ENCODE data around the gene GALK1. TPM values are rescaled to one million over a fixed set of nuclear protein-coding genes. Genes with fewer than 3 reads are reported as not detected.

GALK1 gene
- total and polyA plus RNA-seq, 2 of the 13 experiments (the other 11 are each of a cell fraction or from before 2014, with no cell fraction given) = 59.9 to 93.6 TPM

DNA sequence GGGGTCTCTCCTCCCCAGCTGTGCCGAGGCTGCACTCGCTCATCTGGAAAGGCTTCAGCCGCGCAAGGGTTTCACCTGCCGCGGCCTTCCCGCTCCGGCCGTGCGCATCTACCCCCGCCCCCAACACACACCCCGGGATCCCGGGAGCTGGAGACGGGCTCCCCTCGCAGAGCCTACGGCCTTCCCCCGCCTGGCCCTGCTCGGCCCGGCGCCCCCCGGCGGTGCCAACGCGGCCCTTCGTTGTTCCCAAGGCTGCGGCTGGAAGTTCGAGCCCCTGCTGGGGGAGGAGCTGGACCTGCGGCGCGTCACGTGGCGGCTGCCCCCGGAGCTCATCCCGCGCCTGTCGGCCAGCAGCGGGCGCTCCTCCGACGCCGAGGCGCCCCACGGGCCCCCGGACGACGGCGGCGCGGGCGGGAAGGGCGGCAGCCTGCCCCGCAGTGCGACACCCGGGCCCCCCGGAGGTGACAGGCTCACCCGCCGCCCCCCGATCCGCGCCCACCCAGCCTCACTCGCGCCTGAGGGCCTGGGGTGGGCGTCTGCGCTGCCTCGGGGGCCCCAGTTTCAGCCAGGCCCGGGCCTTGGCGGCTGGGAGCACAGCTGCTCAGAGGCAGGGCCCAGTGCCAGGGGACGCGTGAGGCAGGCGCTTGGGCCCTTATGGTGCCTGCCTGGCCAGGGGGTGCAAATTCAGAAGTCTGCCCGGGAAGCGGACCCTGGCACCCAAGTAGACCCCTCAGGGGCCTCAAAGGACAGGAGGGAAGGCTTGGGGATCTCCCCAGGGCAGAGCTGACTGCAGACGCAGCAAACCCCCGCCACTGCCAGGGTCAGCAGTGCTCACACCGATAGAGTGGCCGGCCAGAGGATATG, 11.2 kb downstream of the GALK1 start (continued):
- TF ChIP-seq ADNP (CRISPR knock-in tag; IDR thresholded peaks at IDR 0.05) (peak; percentile 93), ZNF766 (CRISPR knock-in tag; IDR thresholded peaks at IDR 0.05; ENCODE audit: borderline replicate concordance) (peak; percentile 78; the same call in 1 of the 2 replicates), BCL6 (CRISPR knock-in tag; IDR thresholded peaks at IDR 0.05) (no peak; the same call in 1 of the 2 replicates), ZNF773 (CRISPR knock-in tag; IDR thresholded peaks at IDR 0.05; ENCODE audit: borderline replicate concordance) (no peak), ZNF703 (CRISPR knock-in tag; IDR thresholded peaks at IDR 0.05; ENCODE audit: borderline replicate concordance) (no peak; the same call in 1 of the 2 replicates), JUND (CRISPR knock-in tag; IDR thresholded peaks at IDR 0.05) (no peak; the same call in 1 of the 2 replicates), ZNF20 (CRISPR knock-in tag; IDR thresholded peaks at IDR 0.05) (no peak), RFX1 (IDR thresholded peaks at IDR 0.05) (no peak), ZNF672 (CRISPR knock-in tag; IDR thresholded peaks at IDR 0.05) (no peak), RAD51 (IDR thresholded peaks at IDR 0.05; ENCODE audit: borderline replicate concordance) (no peak), SPEN (CRISPR knock-in tag; IDR thresholded peaks at IDR 0.05; ENCODE audit: low read depth) (peak; percentile 77), ZNF841 (CRISPR knock-in tag; IDR thresholded peaks at IDR 0.05; ENCODE audit: borderline replicate concordance) (no peak), PAF1 (CRISPR knock-in tag; IDR thresholded peaks at IDR 0.05) (no peak)
- TF ChIP-seq, protein P1, sequence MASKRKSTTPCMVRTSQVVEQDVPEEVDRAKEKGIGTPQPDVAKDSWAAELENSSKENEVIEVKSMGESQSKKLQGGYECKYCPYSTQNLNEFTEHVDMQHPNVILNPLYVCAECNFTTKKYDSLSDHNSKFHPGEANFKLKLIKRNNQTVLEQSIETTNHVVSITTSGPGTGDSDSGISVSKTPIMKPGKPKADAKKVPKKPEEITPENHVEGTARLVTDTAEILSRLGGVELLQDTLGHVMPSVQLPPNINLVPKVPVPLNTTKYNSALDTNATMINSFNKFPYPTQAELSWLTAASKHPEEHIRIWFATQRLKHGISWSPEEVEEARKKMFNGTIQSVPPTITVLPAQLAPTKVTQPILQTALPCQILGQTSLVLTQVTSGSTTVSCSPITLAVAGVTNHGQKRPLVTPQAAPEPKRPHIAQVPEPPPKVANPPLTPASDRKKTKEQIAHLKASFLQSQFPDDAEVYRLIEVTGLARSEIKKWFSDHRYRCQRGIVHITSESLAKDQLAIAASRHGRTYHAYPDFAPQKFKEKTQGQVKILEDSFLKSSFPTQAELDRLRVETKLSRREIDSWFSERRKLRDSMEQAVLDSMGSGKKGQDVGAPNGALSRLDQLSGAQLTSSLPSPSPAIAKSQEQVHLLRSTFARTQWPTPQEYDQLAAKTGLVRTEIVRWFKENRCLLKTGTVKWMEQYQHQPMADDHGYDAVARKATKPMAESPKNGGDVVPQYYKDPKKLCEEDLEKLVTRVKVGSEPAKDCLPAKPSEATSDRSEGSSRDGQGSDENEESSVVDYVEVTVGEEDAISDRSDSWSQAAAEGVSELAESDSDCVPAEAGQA (IDR thresholded peaks at IDR 0.05; ENCODE audit: low read depth) = no peak; the same call in 1 of the 2 replicates
- TF ChIP-seq, protein P1 (CRISPR knock-in tag; IDR thresholded peaks at IDR 0.05; ENCODE audit: borderline replicate concordance) = 0 out of 2 replicates have a peak, but pooled peaks have one; percentile 71
- TF ChIP-seq, protein P2, sequence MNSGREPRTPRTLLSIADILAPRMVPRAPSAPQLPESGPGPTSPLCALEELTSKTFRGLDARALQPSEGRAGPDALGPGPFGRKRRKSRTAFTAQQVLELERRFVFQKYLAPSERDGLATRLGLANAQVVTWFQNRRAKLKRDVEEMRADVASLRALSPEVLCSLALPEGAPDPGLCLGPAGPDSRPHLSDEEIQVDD (CRISPR knock-in tag; IDR thresholded peaks at IDR 0.05; ENCODE audit: borderline replicate concordance) = no peak
- TF ChIP-seq, protein P3, sequence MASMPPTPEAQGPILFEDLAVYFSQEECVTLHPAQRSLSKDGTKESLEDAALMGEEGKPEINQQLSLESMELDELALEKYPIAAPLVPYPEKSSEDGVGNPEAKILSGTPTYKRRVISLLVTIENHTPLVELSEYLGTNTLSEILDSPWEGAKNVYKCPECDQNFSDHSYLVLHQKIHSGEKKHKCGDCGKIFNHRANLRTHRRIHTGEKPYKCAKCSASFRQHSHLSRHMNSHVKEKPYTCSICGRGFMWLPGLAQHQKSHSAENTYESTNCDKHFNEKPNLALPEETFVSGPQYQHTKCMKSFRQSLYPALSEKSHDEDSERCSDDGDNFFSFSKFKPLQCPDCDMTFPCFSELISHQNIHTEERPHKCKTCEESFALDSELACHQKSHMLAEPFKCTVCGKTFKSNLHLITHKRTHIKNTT (CRISPR knock-in tag; IDR thresholded peaks at IDR 0.05) = no peak
- TF ChIP-seq, protein P4, sequence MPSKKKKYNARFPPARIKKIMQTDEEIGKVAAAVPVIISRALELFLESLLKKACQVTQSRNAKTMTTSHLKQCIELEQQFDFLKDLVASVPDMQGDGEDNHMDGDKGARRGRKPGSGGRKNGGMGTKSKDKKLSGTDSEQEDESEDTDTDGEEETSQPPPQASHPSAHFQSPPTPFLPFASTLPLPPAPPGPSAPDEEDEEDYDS (CRISPR knock-in tag; IDR thresholded peaks at IDR 0.05) = peak; percentile 34; the same call in 1 of the 2 replicates

Data from HepG2 (cell line).